ACC112 (cell line): ENCODE measurements around the gene DCLK1.
"Not testable (repeated sequence)": the region's sequence is repeated elsewhere in the genome, so short reads cannot be mapped to it uniquely, and the experiment has no call there.

Experiments
- H2AFZ ChIP-seq: fragments of 200-600 bp; sonication (generic); one replicate; pipeline ENCODE4 v1.6.0; 2017; ENCODE audit warnings: antibody characterized with exemption, low read length; ENCODE audit not compliant: unreplicated experiment
- H3K27ac ChIP-seq: fragments of 200-600 bp; sonication (generic); 2 replicates; pipeline ENCODE4 v1.5.1; 2014; ENCODE audit warnings: low read depth, mild to moderate bottlenecking, antibody characterized with exemption, low read length, moderate library complexity
- H3K27me3 ChIP-seq: fragments of 200-600 bp; sonication (generic); 2 replicates; pipeline ENCODE4 v1.6.1; 2014; ENCODE audit warnings: mild to moderate bottlenecking, antibody characterized with exemption, low read length, moderate library complexity, mixed read lengths; ENCODE audit not compliant: insufficient read depth
- H3K36me3 ChIP-seq: fragments of 200-600 bp; sonication (generic); 2 replicates; pipeline ENCODE4 v1.6.1; 2016; ENCODE audit warnings: mild to moderate bottlenecking, antibody characterized with exemption, low read length, moderate library complexity, mixed read lengths; ENCODE audit not compliant: insufficient read depth
- H3K4me1 ChIP-seq: fragments of 200-600 bp; sonication (generic); one replicate; pipeline ENCODE4 v1.6.1; 2016; ENCODE audit warnings: low read length, mixed read lengths; ENCODE audit not compliant: insufficient read depth, unreplicated experiment, control insufficient read depth
- H3K4me3 ChIP-seq: fragments of 200-600 bp; sonication (generic); 2 replicates; pipeline ENCODE4 v1.5.1; 2014; ENCODE audit warnings: mild to moderate bottlenecking, low read depth, low read length
- H3K79me2 ChIP-seq: fragments of 200-600 bp; sonication (generic); one replicate; pipeline ENCODE4 v1.6.0; 2016; ENCODE audit warnings: low read length; ENCODE audit not compliant: control insufficient read depth, unreplicated experiment, insufficient read depth

DCLK1 gene

GRCh38 chr13:36088463-36088862 lies 42.7 kb downstream of the DCLK1 start:
- peaks cover 4% of the 10 kb centered on the region for H3K4me1 ChIP-seq
- H3K79me2 ChIP-seq = no peaks in the 10 kb centered on the region
- H3K27me3 ChIP-seq = no peaks in the 10 kb centered on the region
- H3K27ac ChIP-seq = no peak overlapping the region
- H3K36me3 ChIP-seq = no peaks in the 10 kb centered on the region
- H2AFZ ChIP-seq = no peak overlapping the region
- H3K4me3 ChIP-seq = no peak overlapping the region

DNA sequence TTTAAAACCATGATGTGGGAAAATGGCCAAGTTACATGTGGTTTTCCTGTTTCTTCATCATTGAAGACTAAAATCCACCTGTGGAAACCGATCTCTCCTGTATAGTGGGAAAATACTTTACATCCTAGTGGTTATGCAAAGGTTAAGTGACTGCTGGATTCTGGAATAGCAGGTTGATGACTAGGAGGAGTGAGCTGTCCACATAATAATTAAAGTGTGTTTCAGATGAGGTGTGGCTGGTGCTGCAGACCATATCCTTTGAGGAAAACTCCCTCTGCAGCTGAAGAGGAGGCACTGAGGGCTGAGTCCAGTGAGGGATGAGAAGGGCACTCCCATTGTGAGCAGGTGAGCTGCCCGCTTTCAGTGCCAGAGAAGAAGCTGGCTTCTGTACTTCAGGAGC lies 43.2 kb downstream of the DCLK1 start:
- Histone ChIP-seq H3K4me3 (no peak overlapping the region), H3K36me3 (no peaks in the 10 kb centered on the region), H3K27ac (no peak overlapping the region), H3K27me3 (no peaks in the 10 kb centered on the region), H2AFZ (no peak overlapping the region), H3K79me2 (no peaks in the 10 kb centered on the region), H3K4me1 (peaks cover 4% of the 10 kb centered on the region)

- no peak overlapping the region for H3K27ac ChIP-seq
- H3K79me2 ChIP-seq = no peaks in the 10 kb centered on the region
- H2AFZ ChIP-seq = no peak overlapping the region
Measured at GRCh38 chr13:36086117-36086516, 45.1 kb downstream of the DCLK1 start.

DNA sequence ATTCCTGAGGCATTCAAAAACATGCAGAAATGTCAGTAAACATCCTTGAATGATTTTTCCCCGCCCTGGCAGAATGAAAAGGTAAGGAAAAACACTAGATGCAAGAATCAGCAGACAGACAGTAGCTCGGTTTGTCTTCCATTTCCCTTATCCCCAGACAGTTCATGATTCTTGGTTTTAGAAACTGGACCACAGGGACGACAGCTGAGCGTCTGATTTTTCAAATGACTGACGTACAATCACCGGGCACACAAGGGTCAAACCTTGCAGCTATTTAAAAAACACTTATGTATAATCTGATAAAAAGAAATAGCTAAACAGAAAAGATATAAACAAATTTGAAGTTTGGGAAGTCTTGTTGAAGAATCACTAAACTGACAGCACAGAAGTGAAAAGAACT lies 47.1 kb downstream of the DCLK1 start:
- Histone ChIP-seq H3K27ac (no peak overlapping the region), H3K4me1 (peaks cover 1% of the 10 kb centered on the region), H3K27me3 (no peaks in the 10 kb centered on the region), H2AFZ (no peak overlapping the region), H3K79me2 (no peaks in the 10 kb centered on the region), H3K36me3 (no peaks in the 10 kb centered on the region), H3K4me3 (no peak overlapping the region)

More at GRCh38 chr13:36086117-36086516, 45.1 kb downstream of the DCLK1 start:
- Histone ChIP-seq H3K27me3 (no peaks in the 10 kb centered on the region), H3K36me3 (no peaks in the 10 kb centered on the region), H3K4me3 (no peak overlapping the region), H3K4me1 (peaks cover 4% of the 10 kb centered on the region)

DNA sequence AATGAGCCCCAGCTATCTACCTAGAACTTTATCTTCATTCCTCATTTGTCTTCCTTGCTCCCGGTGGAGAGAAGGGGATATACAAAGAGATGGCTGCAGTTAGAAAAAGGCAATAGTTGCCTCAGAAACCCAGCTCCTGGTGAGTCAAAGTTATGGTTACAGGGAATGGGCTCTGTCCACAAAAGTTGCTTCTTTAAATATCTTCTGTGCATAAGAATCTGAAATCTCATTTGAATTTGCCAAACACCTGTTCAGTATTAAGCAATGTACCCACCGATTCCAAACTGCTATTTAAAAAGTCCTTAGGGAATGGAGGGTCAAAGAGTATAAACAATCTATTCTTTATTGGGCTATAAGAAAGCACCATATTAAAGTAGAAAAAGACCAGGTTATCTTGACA lies 48.4 kb downstream of the DCLK1 start:
- H3K27ac ChIP-seq = no peak overlapping the region
- H3K4me1 ChIP-seq = no peaks in the 10 kb centered on the region
- no peaks in the 10 kb centered on the region for H3K27me3 ChIP-seq
- H2AFZ ChIP-seq = no peak overlapping the region
- no peak overlapping the region for H3K4me3 ChIP-seq
- no peaks in the 10 kb centered on the region for H3K36me3 ChIP-seq
- H3K79me2 ChIP-seq = no peaks in the 10 kb centered on the region

- no peak overlapping the region for H3K4me3 ChIP-seq
- H3K27me3 ChIP-seq = no peaks in the 10 kb centered on the region
- H2AFZ ChIP-seq = no peak overlapping the region
- no peaks in the 10 kb centered on the region for H3K79me2 ChIP-seq
- H3K27ac ChIP-seq = no peak overlapping the region
- H3K36me3 ChIP-seq = no peaks in the 10 kb centered on the region
- no peaks in the 10 kb centered on the region for H3K4me1 ChIP-seq
Measured at GRCh38 chr13:36082396-36082795, 48.8 kb downstream of the DCLK1 start.

- no peaks in the 10 kb centered on the region for H3K36me3 ChIP-seq
- H3K27me3 ChIP-seq = no peaks in the 10 kb centered on the region
- H3K4me1 ChIP-seq = no peaks in the 10 kb centered on the region
- no peak overlapping the region for H3K4me3 ChIP-seq
- H3K79me2 ChIP-seq = no peaks in the 10 kb centered on the region
- no peak overlapping the region for H3K27ac ChIP-seq
- H2AFZ ChIP-seq = no peak overlapping the region
Measured at GRCh38 chr13:36076211-36076610, 55.0 kb downstream of the DCLK1 start.

GRCh38 chr13:36074659-36075058 lies 56.5 kb downstream of the DCLK1 start:
- Histone ChIP-seq H3K4me3 (no peak overlapping the region), H3K36me3 (no peaks in the 10 kb centered on the region), H3K27ac (no peak overlapping the region), H3K27me3 (no peaks in the 10 kb centered on the region), H3K4me1 (no peaks in the 10 kb centered on the region), H3K79me2 (no peaks in the 10 kb centered on the region), H2AFZ (no peak overlapping the region)

- Histone ChIP-seq H2AFZ (no peak overlapping the region), H3K27me3 (no peaks in the 10 kb centered on the region), H3K79me2 (no peaks in the 10 kb centered on the region), H3K4me1 (no peaks in the 10 kb centered on the region), H3K36me3 (no peaks in the 10 kb centered on the region), H3K4me3 (no peak overlapping the region), H3K27ac (no peak overlapping the region)
Measured at GRCh38 chr13:36072152-36072935, 58.8 kb downstream of the DCLK1 start.

GRCh38 chr13:36070504-36071192 lies 60.5 kb downstream of the DCLK1 start:
- not testable (repeated sequence) for H3K4me1 ChIP-seq, H3K27me3 ChIP-seq, H2AFZ ChIP-seq, H3K27ac ChIP-seq, H3K79me2 ChIP-seq, H3K4me3 ChIP-seq, H3K36me3 ChIP-seq

GRCh38 chr13:36069881-36070366 lies 61.3 kb downstream of the DCLK1 start:
- no peak overlapping the region for H2AFZ ChIP-seq
- no peak overlapping the region for H3K27ac ChIP-seq
- no peaks in the 10 kb centered on the region for H3K27me3 ChIP-seq
- H3K36me3 ChIP-seq = no peaks in the 10 kb centered on the region
- no peaks in the 10 kb centered on the region for H3K79me2 ChIP-seq
- H3K4me3 ChIP-seq = no peak overlapping the region
- no peaks in the 10 kb centered on the region for H3K4me1 ChIP-seq
